Lung microvascular endothelial cell (primary cell): ENCODE measurements around the gene QRFP. TPM values are rescaled to one million over a fixed set of nuclear protein-coding genes. Genes with fewer than 3 reads are reported as not detected.
"Not testable (repeated sequence)": the region's sequence is repeated elsewhere in the genome, so short reads cannot be mapped to it uniquely, and the experiment has no call there.

Experiments used
- DNase-seq, 2 donors: peaks; one replicate each; pipeline versions ENCODE4 v3.0.0 to v3.0.0-alpha.2; 2010; ENCODE audit warnings: low read depth in 2 of 2
- total RNA-seq: library from RNA; depleted of rRNA; stranded (reverse); fragments of >200 nt; gene quantifications from 2 replicates; pipeline ENCODE4 v1.2.1, GENCODE V29; 2014

Gene QRFP
- total RNA-seq, 1 donor from 2014 or later: not detected

GRCh38 chr9:130849356-130849755 lies 47.3 kb downstream of the QRFP start:
- DNase-seq: no peak

- not testable (repeated sequence) for DNase-seq
Measured at GRCh38 chr9:130848514-130848913, 48.1 kb downstream of the QRFP start.

DNA sequence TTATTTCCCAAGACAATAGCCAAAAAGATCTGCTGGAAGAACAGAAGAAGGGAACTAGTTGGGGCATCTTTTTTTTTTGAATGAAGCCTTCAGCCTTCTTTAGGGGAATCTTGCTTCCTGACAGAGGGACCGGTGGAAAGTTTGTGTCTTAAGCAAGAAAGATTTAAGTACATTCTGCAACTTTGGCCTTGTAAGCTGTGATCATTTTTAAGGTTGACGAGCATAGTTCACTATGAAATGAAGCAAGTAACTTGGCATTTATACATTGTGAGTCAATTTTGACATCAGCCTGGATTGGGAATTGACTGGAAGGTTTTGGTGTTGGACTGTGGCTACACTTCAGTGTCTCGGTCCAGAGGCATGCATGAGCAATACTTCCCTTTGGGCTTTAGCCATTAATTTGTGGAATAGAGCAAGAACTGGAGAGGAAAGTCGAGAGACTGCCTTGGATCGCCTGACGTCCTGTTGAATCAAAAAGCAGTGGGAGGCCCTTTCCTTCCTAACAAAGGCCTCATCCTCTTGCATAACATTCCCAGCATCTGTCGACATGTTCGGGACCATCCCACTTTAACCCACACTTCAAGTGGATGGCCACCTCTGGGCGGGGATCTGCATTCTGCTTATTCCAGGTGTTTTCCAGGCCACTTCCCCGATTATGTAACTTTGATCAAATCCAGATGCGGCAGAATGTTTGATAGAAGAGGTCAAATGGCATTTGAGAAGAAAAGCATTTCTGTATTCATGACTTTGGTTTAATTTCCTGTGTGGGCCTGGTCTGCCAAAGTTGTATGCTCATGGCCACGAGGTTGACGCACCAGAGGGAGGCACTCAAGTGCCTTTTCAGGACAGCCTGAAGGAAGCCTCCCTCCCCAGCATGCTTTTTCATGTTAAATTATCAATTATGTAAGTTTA lies 49.0 kb downstream of the QRFP start:
- peak; percentile 91 to 97 for DNase-seq

GRCh38 chr9:130846487-130847305 lies 49.9 kb downstream of the QRFP start:
- peak; percentile 38 to 79 for DNase-seq

DNA sequence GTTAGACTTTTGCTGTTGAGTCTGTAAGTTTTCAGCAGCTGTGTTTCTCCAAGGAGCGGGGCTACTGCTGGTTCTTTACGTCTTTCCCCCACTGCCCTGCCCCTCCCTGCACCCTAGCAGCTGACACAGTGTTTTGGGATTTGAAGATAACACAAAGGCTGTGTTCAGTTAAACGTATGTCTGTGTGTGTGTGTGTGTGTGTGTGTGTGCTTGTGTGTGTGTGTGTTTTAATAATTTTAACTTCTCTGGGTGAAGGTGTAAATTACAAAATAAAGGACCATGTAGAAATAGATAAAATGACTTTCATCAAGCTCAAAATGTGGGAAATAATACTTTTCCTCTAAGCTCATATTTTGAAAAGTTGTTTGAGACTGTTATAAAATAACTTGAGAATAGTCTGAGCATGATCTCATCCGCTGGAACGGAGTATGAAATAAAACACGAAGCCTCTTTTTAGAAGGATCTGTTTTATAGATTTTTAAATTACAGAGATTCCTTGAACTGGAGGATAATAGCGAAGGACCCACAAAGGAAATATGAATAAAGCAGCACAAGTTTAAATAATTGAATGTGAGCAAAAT lies 50.6 kb downstream of the QRFP start:
- peak in 1 of 2 donors; percentile 63 for DNase-seq

- no peak for DNase-seq
Measured at GRCh38 chr9:130845254-130845653, 51.4 kb downstream of the QRFP start.

GRCh38 chr9:130844044-130844451 lies 52.6 kb downstream of the QRFP start:
- no peak for DNase-seq

- no peak for DNase-seq
Measured at GRCh38 chr9:130843049-130843908, 53.3 kb downstream of the QRFP start.

Other genes starting within 250 kb of the QRFP start
- not detected in 2 replicates for gene PRDM12, start 232.2 kb downstream of the QRFP start, total RNA-seq
- gene EXOSC2, start 203.0 kb downstream of the QRFP start, total RNA-seq: 17.4 and 19.6 TPM in 2 replicates
- gene ABL1, start 61.6 kb downstream of the QRFP start, total RNA-seq: 19.8 and 20.4 TPM in 2 replicates
- not detected in 2 replicates for gene FIBCD1, start 42.4 kb upstream of the QRFP start, total RNA-seq
- gene LAMC3, start 112.4 kb upstream of the QRFP start, total RNA-seq: 0.65 and 2.6 TPM in 2 replicates
- 0.60 and 1.7 TPM in 2 replicates for gene AIF1L, start 199.7 kb upstream of the QRFP start, total RNA-seq
- gene NUP214, start 228.8 kb upstream of the QRFP start, total RNA-seq: 6.5 and 7.5 TPM in 2 replicates